CD8-positive, alpha-beta memory T cell (primary cell): ENCODE data around the gene ZNFX1. TPM values are rescaled to one million over a fixed set of nuclear protein-coding genes. Genes with fewer than 3 reads are reported as not detected.

Experiments used
- CTCF ChIA-PET: fragments of 350-600 bp; sonication (Branson Sonifier 250); formaldehyde crosslinking; loops from one replicate; lab custom pipeline; 2021; ENCODE audit warnings: antibody characterized with exemption; lab: Charles Lee
- POLR2A ChIA-PET: fragments of 350-600 bp; sonication (Branson Sonifier 250); formaldehyde crosslinking; loops from one replicate; lab custom pipeline; 2021; ENCODE audit warnings: antibody characterized with exemption; lab: Charles Lee
- DNase-seq, 5 donors: peaks; one replicate each; pipeline versions ENCODE4 v3.0.0 to v3.0.0-alpha.2; 2020 to 2022; ENCODE audit warnings: mixed read lengths in 1 of 5
- H3K27ac ChIP-seq: one replicate; pipeline ENCODE4 v1.7.0; 2013; ENCODE audit warnings: low read depth, mild to moderate bottlenecking, low read length, moderate library complexity
- H3K27me3 ChIP-seq: 2 replicates; pipeline ENCODE4 v1.7.0; 2013; ENCODE audit warnings: low read length, mild to moderate bottlenecking; ENCODE audit not compliant: insufficient read depth, poor library complexity, severe bottlenecking
- H3K36me3 ChIP-seq: 2 replicates; pipeline ENCODE4 v1.7.0; 2013; ENCODE audit warnings: mild to moderate bottlenecking, low read length, moderate library complexity; ENCODE audit not compliant: insufficient read depth
- H3K4me1 ChIP-seq: 2 replicates; pipeline ENCODE4 v1.7.0; 2013; ENCODE audit warnings: mild to moderate bottlenecking, low read length, moderate library complexity; ENCODE audit not compliant: insufficient read depth
- H3K4me3 ChIP-seq: 2 replicates; pipeline ENCODE4 v1.7.0; 2013; ENCODE audit warnings: mild to moderate bottlenecking, low read length
- H3K9me3 ChIP-seq: 2 replicates; pipeline ENCODE4 v1.7.0; 2013; ENCODE audit warnings: mild to moderate bottlenecking, low read length
- H3K27ac Mint-ChIP-seq, 8 donors: one replicate each; pipeline ENCODE4 v1.8.0; 2020 to 2021; ENCODE audit warnings: mixed read lengths in 8 of 8, mild to moderate bottlenecking in 6 of 8, inconsistent platforms in 3 of 8, moderate library complexity in 3 of 8
- H3K27me3 Mint-ChIP-seq, 2 donors: one replicate each; pipeline ENCODE4 v1.8.0; 2020 to 2021; ENCODE audit warnings: mixed read lengths in 2 of 2, mild to moderate bottlenecking in 1 of 2, moderate library complexity in 1 of 2
- H3K36me3 Mint-ChIP-seq, 3 donors: one replicate each; pipeline ENCODE4 v1.8.0; 2020 to 2021; ENCODE audit warnings: mixed read lengths in 3 of 3, inconsistent platforms in 1 of 3, mild to moderate bottlenecking in 1 of 3
- H3K4me1 Mint-ChIP-seq, 3 donors: one replicate each; pipeline ENCODE4 v1.8.0; 2020 to 2021; ENCODE audit warnings: mixed read lengths in 3 of 3, inconsistent platforms in 1 of 3, mild to moderate bottlenecking in 1 of 3
- H3K4me3 Mint-ChIP-seq, 7 donors: one replicate each; pipeline ENCODE4 v1.8.0; 2020 to 2021; ENCODE audit warnings: mixed read lengths in 7 of 7, mild to moderate bottlenecking in 6 of 7, moderate library complexity in 4 of 7, inconsistent platforms in 2 of 7
- H3K9me3 Mint-ChIP-seq, 5 donors: one replicate each; pipeline ENCODE4 v1.8.0; 2020 to 2022; ENCODE audit warnings: mixed read lengths in 5 of 5, mild to moderate bottlenecking in 3 of 5, moderate library complexity in 2 of 5, inconsistent platforms in 1 of 5
- polyA plus RNA-seq: library from polyadenylated mRNA; unstranded; fragments of 300-500 nt; fragmentation: Illumina TruSeq; gene quantifications from one replicate; pipeline ENCODE4 v1.2.3, GENCODE V29; 2021
- total RNA-seq, 2 experiments: library from RNA; stranded (reverse); gene quantifications; one replicate each; pipeline ENCODE4 v1.2.3, GENCODE V29; 2021

The ZNFX1 gene
- total and polyA plus RNA-seq, 3 experiments from 2014 or later = 55.7 to 75.9 (median 58.9) TPM

GRCh38 chr20:49292010-49292409 is 14.2 kb upstream of the ZNFX1 start:
- no peak overlapping the region for H3K27ac ChIP-seq
- H3K4me1 ChIP-seq = no peaks in the 10 kb centered on the region
- H3K27me3 Mint-ChIP-seq = peaks cover 0 to 2% of the 10 kb centered on the region in 2 donors
- peaks cover 8% of the 10 kb centered on the region for H3K9me3 ChIP-seq
- peak overlapping the region in 1 of 8 donors; percentile 42 for H3K27ac Mint-ChIP-seq
- no peaks in the 10 kb centered on the region for H3K27me3 ChIP-seq
- no peak overlapping the region for H3K4me3 Mint-ChIP-seq
- H3K4me3 ChIP-seq = no peak overlapping the region
- peaks cover 12 to 32% (median 28%) of the 10 kb centered on the region in 5 donors for H3K9me3 Mint-ChIP-seq
- POLR2A ChIA-PET = interaction anchor here (0.9 to 1.5 kb wide), 2 partner anchors 12 to 13 kb away, joined by 4 to 5 read pairs; no protein-coding TSS in a partner anchor
- no peak for DNase-seq
- peaks cover 48 to 65% (median 52%) of the 10 kb centered on the region in 3 donors for H3K36me3 Mint-ChIP-seq
- H3K4me1 Mint-ChIP-seq = peaks cover 14 to 41% (median 34%) of the 10 kb centered on the region in 3 donors
- CTCF ChIA-PET = interaction anchor here (1.3 to 1.8 kb wide), 2 partner anchors 11 to 159 kb away, joined by 3 to 8 read pairs; no protein-coding TSS in a partner anchor
- H3K36me3 ChIP-seq = peaks cover 31% of the 10 kb centered on the region

DNA sequence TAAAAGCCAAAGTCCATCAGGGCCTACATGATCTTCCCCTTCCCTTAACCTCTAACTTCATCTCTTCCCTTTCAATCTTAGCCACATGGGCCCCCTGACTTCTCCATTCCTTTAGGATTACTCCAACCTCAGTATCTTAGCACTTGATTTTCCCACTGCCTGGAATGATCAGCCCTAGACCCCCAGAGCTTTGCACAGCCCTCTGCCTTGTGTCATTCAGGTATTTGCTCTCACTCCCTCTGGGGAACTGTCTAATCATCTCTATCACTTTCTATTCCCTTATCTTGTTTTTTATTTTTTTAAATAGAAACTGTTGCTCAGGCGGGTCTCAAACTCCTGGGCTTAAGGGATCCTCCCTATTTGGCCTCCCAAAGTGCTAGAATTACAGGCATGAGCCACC is 13.3 kb upstream of the ZNFX1 start:
- no peak overlapping the region for H3K27ac ChIP-seq
- peak overlapping the region in 6 of 8 donors; percentile 9 to 88 (median 66) for H3K27ac Mint-ChIP-seq
- peaks cover 14 to 42% (median 35%) of the 10 kb centered on the region in 3 donors for H3K4me1 Mint-ChIP-seq
- H3K9me3 Mint-ChIP-seq = peaks cover 15 to 40% (median 36%) of the 10 kb centered on the region in 5 donors
- H3K36me3 Mint-ChIP-seq = peaks cover 54 to 71% (median 60%) of the 10 kb centered on the region in 3 donors
- POLR2A ChIA-PET = interaction anchor here (0.9 to 1.5 kb wide), 3 partner anchors 10 to 12 kb away, joined by 3 to 5 read pairs (median 4); no protein-coding TSS in a partner anchor
- H3K4me3 Mint-ChIP-seq = peak overlapping the region in 1 of 7 donors; percentile 67
- no peak for DNase-seq
- H3K36me3 ChIP-seq = peaks cover 40% of the 10 kb centered on the region
- CTCF ChIA-PET = interaction anchor here (1.8 kb wide), 1 partner anchor 11 kb away, joined by 8 read pairs; no protein-coding TSS in a partner anchor
- H3K9me3 ChIP-seq = peaks cover 16% of the 10 kb centered on the region
- H3K27me3 ChIP-seq = no peaks in the 10 kb centered on the region
- no peaks in the 10 kb centered on the region for H3K4me1 ChIP-seq
- H3K27me3 Mint-ChIP-seq = peaks cover 0 to 2% of the 10 kb centered on the region in 2 donors
- H3K4me3 ChIP-seq = no peak overlapping the region

DNA sequence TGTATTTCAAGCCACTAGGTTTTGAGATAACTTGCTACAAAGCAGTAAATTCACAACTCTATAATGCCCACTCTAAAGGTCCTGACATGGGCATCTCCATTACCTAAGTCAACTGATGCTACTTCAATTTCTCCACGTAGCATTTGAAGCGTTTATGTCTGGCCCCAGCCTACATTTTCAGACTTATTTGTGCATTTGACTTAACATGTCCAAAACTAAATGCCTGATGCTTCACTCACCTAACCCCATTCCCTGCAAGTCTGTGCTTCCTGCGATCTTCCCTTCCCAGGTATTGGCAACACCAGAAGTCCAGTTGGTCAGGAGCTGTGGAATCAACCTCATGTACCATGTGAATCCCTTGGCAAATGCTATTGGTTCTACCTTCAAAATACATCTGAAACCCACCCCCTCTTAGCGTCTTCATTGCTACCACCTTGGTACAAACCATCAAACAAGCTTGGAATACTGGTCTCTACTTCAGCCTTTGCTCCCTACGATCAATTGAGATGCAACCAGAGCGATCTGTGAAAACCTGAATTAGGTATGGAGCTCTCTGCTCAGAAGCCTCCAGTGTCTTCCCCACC is 12.8 kb upstream of the ZNFX1 start:
- Mint-ChIP-seq H3K36me3 (peaks cover 59 to 76% (median 65%) of the 10 kb centered on the region in 3 donors), H3K9me3 (peaks cover 18 to 45% (median 41%) of the 10 kb centered on the region in 5 donors), H3K27ac (peak overlapping the region in 5 of 8 donors; percentile 9 to 88 (median 65)), H3K4me3 (no peak overlapping the region), H3K27me3 (peaks cover 0 to 2% of the 10 kb centered on the region in 2 donors), H3K4me1 (peaks cover 14 to 47% (median 37%) of the 10 kb centered on the region in 3 donors)
- H3K36me3 ChIP-seq = peaks cover 45% of the 10 kb centered on the region
- H3K4me1 ChIP-seq = no peaks in the 10 kb centered on the region
- peaks cover 21% of the 10 kb centered on the region for H3K9me3 ChIP-seq
- H3K27ac ChIP-seq = no peak overlapping the region
- no peaks in the 10 kb centered on the region for H3K27me3 ChIP-seq
- DNase-seq = no peak
- ChIA-PET POLR2A (interaction anchor here (1.0 to 1.5 kb wide), 2 partner anchors 9 to 12 kb away, joined by 3 to 5 read pairs; no protein-coding TSS in a partner anchor), CTCF (interaction anchor here (1.8 kb wide), 1 partner anchor 10 kb away, joined by 8 read pairs; no protein-coding TSS in a partner anchor)
- H3K4me3 ChIP-seq = no peak overlapping the region

GRCh38 chr20:49288784-49289696 is 11.2 kb upstream of the ZNFX1 start:
- peaks cover 25 to 62% (median 48%) of the 10 kb centered on the region in 3 donors for H3K4me1 Mint-ChIP-seq
- no peak overlapping the region for H3K4me3 Mint-ChIP-seq
- Histone ChIP-seq H3K27ac (no peak overlapping the region), H3K4me1 (peaks cover 4% of the 10 kb centered on the region), H3K9me3 (peaks cover 33% of the 10 kb centered on the region), H3K36me3 (peaks cover 61% of the 10 kb centered on the region), H3K27me3 (no peaks in the 10 kb centered on the region), H3K4me3 (no peak overlapping the region)
- peaks cover 66 to 85% (median 76%) of the 10 kb centered on the region in 3 donors for H3K36me3 Mint-ChIP-seq
- H3K9me3 Mint-ChIP-seq = peaks cover 27 to 58% (median 49%) of the 10 kb centered on the region in 5 donors
- no peak for DNase-seq
- peaks cover 0 to 2% of the 10 kb centered on the region in 2 donors for H3K27me3 Mint-ChIP-seq
- ChIA-PET POLR2A (interaction anchor here (0.5 to 0.9 kb wide), 2 partner anchors 9 to 14 kb away, joined by 3 read pairs; no protein-coding TSS in a partner anchor), CTCF (interaction anchor here (0.8 to 1.4 kb wide), 2 partner anchors 9 to 70 kb away, joined by 3 to 4 read pairs; partner anchors contain the start of gene DDX27)
- peak overlapping the region in 2 of 8 donors; percentile 17 to 54 for H3K27ac Mint-ChIP-seq

DNA sequence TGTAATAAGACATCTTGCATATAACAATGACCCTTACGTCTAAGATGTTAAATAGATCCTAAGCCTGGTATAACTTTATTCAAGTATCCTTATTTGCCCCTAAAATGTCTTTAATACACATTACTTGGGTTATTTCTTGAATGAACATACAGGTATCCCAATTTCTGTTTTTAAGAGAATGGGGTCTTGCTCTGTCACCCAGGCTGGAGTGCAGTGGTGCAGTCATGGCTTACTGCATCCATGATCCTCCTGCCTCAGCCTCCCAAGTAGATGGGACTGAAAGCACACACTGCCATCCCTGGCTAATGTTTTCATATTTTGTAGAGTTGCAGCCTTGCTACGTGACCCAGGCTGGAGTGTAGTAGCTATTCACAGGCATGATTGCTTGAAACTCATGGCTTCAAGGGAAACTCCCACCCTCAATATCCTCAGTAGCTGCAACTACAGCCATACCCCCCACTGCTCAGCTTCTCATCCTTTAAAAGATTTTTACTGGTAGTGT is 10.4 kb upstream of the ZNFX1 start:
- Histone ChIP-seq H3K27ac (no peak overlapping the region), H3K9me3 (peaks cover 40% of the 10 kb centered on the region)
- CTCF ChIA-PET = interaction anchor here (0.8 to 1.4 kb wide), 3 partner anchors 8 to 69 kb away, joined by 3 to 4 read pairs (median 4); partner anchors contain the start of gene DDX27

GRCh38 chr20:49287555-49288249 is 9.8 kb upstream of the ZNFX1 start:
- Mint-ChIP-seq H3K27ac (peak overlapping the region in 2 of 8 donors; percentile 36 to 60), H3K36me3 (peaks cover 76 to 92% (median 85%) of the 10 kb centered on the region in 3 donors), H3K9me3 (peaks cover 40 to 65% (median 62%) of the 10 kb centered on the region in 5 donors), H3K4me3 (peak overlapping the region in 1 of 7 donors; percentile 18), H3K4me1 (peaks cover 38 to 76% (median 61%) of the 10 kb centered on the region in 3 donors), H3K27me3 (peaks cover 0 to 7% of the 10 kb centered on the region in 2 donors)
- H3K4me3 ChIP-seq = no peak overlapping the region
- H3K27ac ChIP-seq = no peak overlapping the region
- H3K4me1 ChIP-seq = peaks cover 17% of the 10 kb centered on the region
- ChIA-PET POLR2A (interaction anchor here (0.5 to 1.3 kb wide), 3 partner anchors 9 to 14 kb away, joined by 3 to 4 read pairs (median 3); no protein-coding TSS in a partner anchor), CTCF (interaction anchor here (0.8 to 1.4 kb wide), 4 partner anchors 7 to 630 kb away, joined by 3 to 4 read pairs (median 4); partner anchors contain the start of gene DDX27)
- peaks cover 46% of the 10 kb centered on the region for H3K9me3 ChIP-seq
- peaks cover 75% of the 10 kb centered on the region for H3K36me3 ChIP-seq
- DNase-seq = no peak
- no peaks in the 10 kb centered on the region for H3K27me3 ChIP-seq

More for the DNA sequence above, 10.4 kb upstream of the ZNFX1 start:
- H3K36me3 ChIP-seq = peaks cover 69% of the 10 kb centered on the region
- peaks cover 74 to 92% (median 82%) of the 10 kb centered on the region in 3 donors for H3K36me3 Mint-ChIP-seq
- peak overlapping the region in 1 of 8 donors; percentile 38 for H3K27ac Mint-ChIP-seq
- no peak for DNase-seq
- H3K4me1 ChIP-seq = peaks cover 11% of the 10 kb centered on the region
- peaks cover 34 to 62% (median 56%) of the 10 kb centered on the region in 5 donors for H3K9me3 Mint-ChIP-seq
- no peaks in the 10 kb centered on the region for H3K27me3 ChIP-seq
- H3K4me3 ChIP-seq = no peak overlapping the region
- H3K4me1 Mint-ChIP-seq = peaks cover 32 to 70% (median 55%) of the 10 kb centered on the region in 3 donors
- peak overlapping the region in 2 of 7 donors; percentile 23 to 28 for H3K4me3 Mint-ChIP-seq
- H3K27me3 Mint-ChIP-seq = peaks cover 0 to 4% of the 10 kb centered on the region in 2 donors
- POLR2A ChIA-PET = interaction anchor here (0.5 kb wide), 1 partner anchor 9 kb away, joined by 3 read pairs; no protein-coding TSS in a partner anchor
